ENCODE measurements around the gene NRXN3.

Gene NRXN3

DNA sequence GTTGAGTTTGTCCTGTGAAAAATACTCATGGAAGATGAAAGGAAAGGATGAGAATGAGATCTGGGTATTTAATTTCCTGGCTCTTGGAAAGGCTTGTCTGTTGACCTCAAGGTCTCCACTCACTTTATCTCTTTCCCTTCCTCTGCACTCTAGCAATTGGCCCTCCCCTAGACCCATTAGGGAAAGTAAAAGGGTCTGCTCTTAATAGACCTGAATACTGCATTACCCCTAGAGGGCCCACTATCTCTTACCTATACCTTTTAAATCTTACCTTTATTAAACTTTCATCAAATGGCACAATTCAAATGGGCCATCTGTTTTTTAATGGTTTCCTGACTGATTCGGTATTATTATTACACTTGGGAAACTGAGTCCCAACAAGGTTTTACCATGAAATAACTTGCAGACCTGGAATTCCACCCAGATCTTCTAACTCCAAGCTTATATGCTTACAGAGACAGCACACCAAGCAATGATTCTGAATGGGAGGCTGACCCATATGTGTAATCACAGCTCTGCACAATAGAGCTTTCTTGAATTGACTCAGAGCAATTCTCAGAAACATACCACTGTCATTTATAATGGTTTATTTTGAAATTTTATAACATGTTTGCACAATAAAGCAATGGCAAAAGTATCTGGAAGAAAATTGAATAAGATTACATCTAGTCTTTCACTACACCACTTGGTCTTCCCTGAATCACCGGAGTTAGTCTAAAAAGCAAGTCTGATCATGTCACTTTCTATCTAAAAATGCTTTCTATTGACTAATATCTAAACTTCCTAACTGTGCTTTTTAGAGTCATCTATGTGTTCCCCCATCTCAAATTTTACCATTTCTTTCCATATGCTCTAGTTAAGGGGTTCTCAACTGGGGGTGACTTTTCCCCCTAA is 618.5 kb downstream of the NRXN3 start:
- DNase-seq (ENCODE audit: low spot score): no peak

DNA sequence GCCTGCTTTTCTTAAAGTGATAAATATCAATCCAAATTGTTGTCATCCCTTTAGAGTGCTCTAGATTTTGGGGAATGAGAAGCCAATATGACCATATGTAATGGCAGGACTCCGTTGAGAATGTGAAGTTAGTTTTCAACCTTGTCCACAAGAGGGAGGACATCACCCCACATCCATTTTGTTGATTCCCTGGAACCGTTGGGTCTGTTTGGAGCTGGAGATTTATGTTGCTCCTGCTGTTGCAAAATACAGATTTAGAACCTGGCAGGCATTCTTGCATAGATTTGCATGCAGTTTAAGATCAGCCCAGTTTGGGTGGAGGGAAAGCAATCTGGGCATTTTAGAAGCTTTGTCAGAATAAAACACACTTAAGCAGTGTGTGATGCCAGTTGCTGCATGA is 620.1 kb downstream of the NRXN3 start:
- TF ChIP-seq, protein P1, sequence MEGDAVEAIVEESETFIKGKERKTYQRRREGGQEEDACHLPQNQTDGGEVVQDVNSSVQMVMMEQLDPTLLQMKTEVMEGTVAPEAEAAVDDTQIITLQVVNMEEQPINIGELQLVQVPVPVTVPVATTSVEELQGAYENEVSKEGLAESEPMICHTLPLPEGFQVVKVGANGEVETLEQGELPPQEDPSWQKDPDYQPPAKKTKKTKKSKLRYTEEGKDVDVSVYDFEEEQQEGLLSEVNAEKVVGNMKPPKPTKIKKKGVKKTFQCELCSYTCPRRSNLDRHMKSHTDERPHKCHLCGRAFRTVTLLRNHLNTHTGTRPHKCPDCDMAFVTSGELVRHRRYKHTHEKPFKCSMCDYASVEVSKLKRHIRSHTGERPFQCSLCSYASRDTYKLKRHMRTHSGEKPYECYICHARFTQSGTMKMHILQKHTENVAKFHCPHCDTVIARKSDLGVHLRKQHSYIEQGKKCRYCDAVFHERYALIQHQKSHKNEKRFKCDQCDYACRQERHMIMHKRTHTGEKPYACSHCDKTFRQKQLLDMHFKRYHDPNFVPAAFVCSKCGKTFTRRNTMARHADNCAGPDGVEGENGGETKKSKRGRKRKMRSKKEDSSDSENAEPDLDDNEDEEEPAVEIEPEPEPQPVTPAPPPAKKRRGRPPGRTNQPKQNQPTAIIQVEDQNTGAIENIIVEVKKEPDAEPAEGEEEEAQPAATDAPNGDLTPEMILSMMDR (IDR thresholded peaks at IDR 0.05): no peak
- Histone ChIP-seq H3K4me3 (no peak overlapping the region), H3K27ac (no peak overlapping the region)
- no peak for DNase-seq (ENCODE audit: low spot score)

More for the DNA sequence above, 618.5 kb downstream of the NRXN3 start:
- H3K4me3 ChIP-seq: no peak overlapping the region
- no peak overlapping the region for H3K27ac ChIP-seq
- TF ChIP-seq, protein P1 (IDR thresholded peaks at IDR 0.05): no peak

DNA sequence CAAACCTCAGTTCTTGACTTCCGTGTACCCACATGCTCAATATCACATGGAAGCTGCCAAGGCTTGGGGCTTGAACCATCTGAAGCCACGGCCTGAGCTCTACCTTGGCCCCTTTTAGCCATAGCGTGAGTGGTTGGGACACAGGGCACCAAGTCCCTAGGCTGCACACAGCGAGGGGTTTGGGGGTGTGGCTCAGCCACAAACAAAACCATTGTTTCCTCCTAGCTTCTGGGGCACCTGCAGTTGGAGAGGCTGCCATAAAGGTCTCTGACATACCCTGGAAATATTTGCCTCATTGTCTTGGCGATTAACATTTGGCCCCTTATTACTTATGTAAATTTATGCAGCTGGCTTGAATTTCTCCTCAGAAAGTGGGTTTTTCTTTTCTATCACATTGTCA is 628.6 kb downstream of the NRXN3 start:
- TF ChIP-seq, protein P1 (IDR thresholded peaks at IDR 0.05): no peak
- H3K27ac ChIP-seq: no peak overlapping the region
- DNase-seq (ENCODE audit: low spot score): no peak
- no peak overlapping the region for H3K4me3 ChIP-seq

DNA sequence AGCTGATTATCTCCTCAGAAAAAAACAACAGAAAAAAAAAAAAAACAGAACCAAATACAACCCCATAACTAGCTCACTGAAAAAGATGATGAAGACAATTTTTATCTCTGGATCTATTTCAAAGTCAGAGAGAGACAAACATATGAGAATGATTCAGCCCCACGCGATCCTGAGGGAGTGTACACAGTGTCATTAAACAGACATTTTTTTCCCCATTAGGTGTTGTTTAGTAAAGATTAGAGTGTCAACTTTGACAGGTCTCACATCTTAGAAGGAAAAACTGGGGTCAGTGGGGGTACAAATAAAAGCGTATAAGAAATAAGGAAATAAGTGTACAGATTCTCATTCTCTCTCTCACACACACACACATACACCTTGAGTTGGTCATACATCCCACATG is 635.4 kb downstream of the NRXN3 start:
- TF ChIP-seq, protein P1 (IDR thresholded peaks at IDR 0.05): no peak
- H3K4me3 ChIP-seq: no peak overlapping the region
- H3K27ac ChIP-seq: no peak overlapping the region
- DNase-seq (ENCODE audit: low spot score): no peak

DNA sequence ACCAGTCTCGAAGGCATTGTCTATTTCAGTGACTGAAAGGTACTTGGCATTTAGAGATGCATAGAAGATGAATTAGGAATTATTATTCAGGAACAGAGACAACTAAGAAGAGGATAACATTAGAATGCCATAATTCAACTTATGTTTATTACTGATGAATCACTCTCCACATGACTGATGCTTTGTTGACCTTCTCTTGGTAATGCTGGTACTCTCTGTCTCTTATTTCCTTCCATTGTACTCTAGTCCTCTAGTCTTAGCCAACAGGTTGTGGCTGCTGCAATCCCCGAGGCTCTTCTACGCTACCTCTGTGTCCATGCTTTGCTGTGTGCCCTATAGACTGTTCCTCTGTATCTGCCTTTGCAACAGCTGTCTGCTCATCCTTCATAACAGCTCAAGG is 652.9 kb downstream of the NRXN3 start:
- no peak overlapping the region for H3K27ac ChIP-seq
- DNase-seq (ENCODE audit: low spot score): no peak
- no peak overlapping the region for H3K4me3 ChIP-seq
- TF ChIP-seq, protein P1 (IDR thresholded peaks at IDR 0.05): no peak

DNA sequence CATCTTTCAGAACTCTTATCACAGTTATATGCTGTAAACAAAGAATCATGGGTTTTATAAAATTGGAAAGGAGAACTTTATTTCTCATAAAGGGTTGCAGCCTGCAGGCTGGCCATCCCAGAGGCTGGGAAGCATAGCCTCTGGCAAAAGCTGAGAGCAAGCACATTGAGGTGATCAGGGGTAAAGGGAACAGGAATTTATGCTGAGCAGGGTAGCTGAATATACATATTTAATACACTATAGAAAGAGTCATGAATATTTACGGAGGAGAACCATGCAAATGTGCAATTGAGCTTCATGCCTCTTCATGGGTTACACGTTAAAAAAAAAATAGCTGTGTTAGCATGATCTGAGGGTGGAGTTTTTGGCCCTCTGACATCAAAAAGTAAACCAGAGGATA is 653.3 kb downstream of the NRXN3 start:
- Histone ChIP-seq H3K27ac (no peak overlapping the region), H3K4me3 (no peak overlapping the region)
- TF ChIP-seq, protein P1 (IDR thresholded peaks at IDR 0.05): no peak
- no peak for DNase-seq (ENCODE audit: low spot score)

DNA sequence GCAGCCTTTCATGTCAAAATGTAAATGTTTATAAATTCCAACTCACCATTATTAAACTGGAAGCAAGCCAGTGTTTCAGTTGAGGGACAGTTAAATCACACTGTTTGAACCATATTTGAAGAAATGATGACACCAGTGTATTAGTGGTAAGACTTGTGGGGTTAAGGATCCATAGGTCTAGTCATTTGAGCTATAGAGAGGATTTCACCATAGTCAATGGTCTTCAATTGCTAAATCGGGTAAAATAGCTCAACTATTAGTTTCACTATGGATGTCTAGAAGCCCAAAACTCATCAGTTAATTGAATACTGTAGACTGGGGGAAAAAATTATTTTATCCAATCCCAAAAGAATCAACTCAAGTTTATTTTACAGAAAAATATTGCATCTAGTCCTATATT is 659.1 kb downstream of the NRXN3 start:
- Histone ChIP-seq H3K4me3 (no peak overlapping the region), H3K27ac (no peak overlapping the region)
- TF ChIP-seq, protein P1 (IDR thresholded peaks at IDR 0.05): no peak
- no peak for DNase-seq (ENCODE audit: low spot score)

All from coronary artery (tissue), 2 donors.